ENCODE measurements around the gene SLC13A3.

- TF ChIP-seq EZH2 (IDR thresholded peaks at IDR 0.05; ENCODE audit: borderline replicate concordance, low read length): no peak
- TF ChIP-seq CTCF (IDR thresholded peaks at IDR 0.05; ENCODE audit: low read length): no peak
Observed at GRCh38 chr20:46666818-46667515, 15.7 kb upstream of the SLC13A3 start.

All from OCI-LY1 (cell line).